Naive B cell (primary cell): ENCODE results near the gene SLC15A3. TPM values are rescaled to one million over a fixed set of nuclear protein-coding genes. Genes with fewer than 3 reads are reported as not detected.

Experiments used
- ATAC-seq, 2 donors: fragments of 150-1000 bp; cut with Tn5 transposase; 2 replicates each; pipeline ENCODE4 v1.10.0; 2021; ENCODE audit warnings: low read depth in 2 of 2, mild to moderate bottlenecking in 2 of 2, moderate library complexity in 2 of 2
- DNase-seq: peaks from one replicate; pipeline ENCODE4 v3.0.0; 2022
- H3K27ac Mint-ChIP-seq, 6 donors: one replicate each; pipeline ENCODE4 v1.8.0; 2020 to 2022; ENCODE audit warnings: mild to moderate bottlenecking in 6 of 6, mixed read lengths in 6 of 6, moderate library complexity in 5 of 6, inconsistent platforms in 2 of 6
- H3K27me3 Mint-ChIP-seq, 3 donors: one replicate each; pipeline ENCODE4 v1.8.0; 2021 to 2022; ENCODE audit warnings: mixed read lengths in 3 of 3, mild to moderate bottlenecking in 1 of 3
- H3K36me3 Mint-ChIP-seq, 2 donors: one replicate each; pipeline ENCODE4 v1.8.0; 2020 to 2022; ENCODE audit warnings: mixed read lengths in 2 of 2, inconsistent platforms in 1 of 2, mild to moderate bottlenecking in 1 of 2
- H3K4me1 Mint-ChIP-seq, 3 donors: one replicate each; pipeline ENCODE4 v1.8.0; 2020 to 2022; ENCODE audit warnings: mixed read lengths in 3 of 3, inconsistent platforms in 1 of 3, mild to moderate bottlenecking in 1 of 3, moderate library complexity in 1 of 3
- H3K4me3 Mint-ChIP-seq, 8 donors: one replicate each; pipeline ENCODE4 v1.8.0; 2020 to 2022; ENCODE audit warnings: mild to moderate bottlenecking in 8 of 8, mixed read lengths in 8 of 8, moderate library complexity in 8 of 8, inconsistent platforms in 2 of 8
- H3K9me3 Mint-ChIP-seq, 7 donors: one replicate each; pipeline ENCODE4 v1.8.0; 2020 to 2022; ENCODE audit warnings: mixed read lengths in 7 of 7, mild to moderate bottlenecking in 5 of 7, inconsistent platforms in 2 of 7, moderate library complexity in 1 of 7
- polyA plus RNA-seq, 6 donors: library from polyadenylated mRNA; unstranded; fragments of 300-500 nt; fragmentation: Illumina TruSeq; gene quantifications; one replicate each; pipeline ENCODE4 v1.2.3, GENCODE V29; 2021; ENCODE audit warnings: low read depth in 6 of 6

SLC15A3 gene
- polyA plus RNA-seq, 6 donors from 2014 or later: 7.0 to 18.1 (median 15.9) TPM

- peak overlapping the region; percentile 88 to 97 (median 94) for H3K4me3 Mint-ChIP-seq
- H3K9me3 Mint-ChIP-seq: no peaks in the 10 kb centered on the region
- H3K27me3 Mint-ChIP-seq: no peaks in the 10 kb centered on the region
- ATAC-seq: no peak
- peaks cover 51 to 65% (median 55%) of the 10 kb centered on the region in 3 donors for H3K4me1 Mint-ChIP-seq
- no peaks in the 10 kb centered on the region for H3K36me3 Mint-ChIP-seq
- H3K27ac Mint-ChIP-seq: peak overlapping the region; percentile 96 to 99 (median 97)
- DNase-seq: no peak
Observed at GRCh38 chr11:60952742-60953170, 780 bp upstream of the SLC15A3 start.

DNA sequence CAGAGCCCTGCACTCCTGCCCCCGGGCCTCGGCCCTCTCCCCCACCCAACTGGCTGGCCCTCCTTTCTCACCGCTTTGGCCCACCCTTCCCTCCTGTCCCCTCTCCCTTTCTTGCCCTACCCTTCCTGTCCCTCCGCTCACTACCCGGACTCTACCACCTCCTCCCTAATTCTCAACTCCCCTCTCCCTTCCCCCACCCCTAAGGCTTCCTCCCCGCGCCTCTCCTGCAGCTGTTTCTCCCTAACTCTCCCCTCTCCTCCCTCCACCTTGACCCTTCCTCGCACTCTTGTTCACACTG lies 421 bp downstream of the SLC15A3 start:
- no peaks in the 10 kb centered on the region for H3K27me3 Mint-ChIP-seq
- DNase-seq (no peak), ATAC-seq (peak; percentile 3 to 4)
- H3K9me3 Mint-ChIP-seq: no peaks in the 10 kb centered on the region
- peaks cover 0 to 1% of the 10 kb centered on the region in 2 donors for H3K36me3 Mint-ChIP-seq
- peaks cover 47 to 73% (median 55%) of the 10 kb centered on the region in 3 donors for H3K4me1 Mint-ChIP-seq
- H3K4me3 Mint-ChIP-seq: peak overlapping the region; percentile 88 to 97 (median 94)
- peak overlapping the region; percentile 96 to 99 (median 97) for H3K27ac Mint-ChIP-seq

DNA sequence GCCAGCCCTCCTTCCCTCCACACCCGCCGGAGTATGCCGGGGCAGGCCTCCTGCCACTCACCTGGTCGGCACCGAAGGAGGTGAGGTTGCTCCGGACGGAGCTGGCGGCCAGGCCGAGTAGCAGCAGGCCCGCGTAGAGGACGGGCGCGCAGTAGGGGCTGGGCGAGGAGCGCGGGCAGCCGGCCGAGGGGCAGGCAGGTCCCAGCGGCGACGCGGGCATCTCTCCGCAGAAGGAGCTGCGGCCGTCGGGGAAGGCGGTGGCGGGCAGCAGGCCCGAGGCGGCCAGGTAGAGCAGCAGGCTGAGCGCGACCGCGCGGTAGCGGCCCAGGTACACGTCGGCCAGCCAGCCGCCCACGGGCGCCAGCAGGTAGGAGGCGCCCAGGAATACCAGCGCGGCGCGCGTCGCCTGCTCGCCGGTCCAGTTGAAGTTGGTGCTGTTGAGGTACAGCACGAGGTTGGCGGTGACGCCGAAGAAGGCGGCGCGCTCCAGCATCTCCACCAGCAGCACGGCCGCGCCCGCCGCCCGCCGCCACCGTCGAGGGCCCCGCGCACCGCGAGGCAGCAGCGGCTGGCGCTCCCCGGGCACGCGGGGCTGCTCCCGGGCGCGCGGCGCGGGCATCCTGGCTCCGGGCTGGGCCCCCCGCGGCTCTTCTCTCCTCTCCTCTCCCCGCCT lies 907 bp downstream of the SLC15A3 start:
- ATAC-seq (peak; percentile 15 to 21), DNase-seq (peak; percentile 59)
- peaks cover 52 to 78% (median 60%) of the 10 kb centered on the region in 3 donors for H3K4me1 Mint-ChIP-seq
- H3K36me3 Mint-ChIP-seq: peaks cover 0 to 6% of the 10 kb centered on the region in 2 donors
- H3K9me3 Mint-ChIP-seq: no peaks in the 10 kb centered on the region
- peak overlapping the region; percentile 71 to 99 (median 97) for H3K27ac Mint-ChIP-seq
- H3K27me3 Mint-ChIP-seq: no peaks in the 10 kb centered on the region
- H3K4me3 Mint-ChIP-seq: peak overlapping the region; percentile 88 to 97 (median 94)

DNA sequence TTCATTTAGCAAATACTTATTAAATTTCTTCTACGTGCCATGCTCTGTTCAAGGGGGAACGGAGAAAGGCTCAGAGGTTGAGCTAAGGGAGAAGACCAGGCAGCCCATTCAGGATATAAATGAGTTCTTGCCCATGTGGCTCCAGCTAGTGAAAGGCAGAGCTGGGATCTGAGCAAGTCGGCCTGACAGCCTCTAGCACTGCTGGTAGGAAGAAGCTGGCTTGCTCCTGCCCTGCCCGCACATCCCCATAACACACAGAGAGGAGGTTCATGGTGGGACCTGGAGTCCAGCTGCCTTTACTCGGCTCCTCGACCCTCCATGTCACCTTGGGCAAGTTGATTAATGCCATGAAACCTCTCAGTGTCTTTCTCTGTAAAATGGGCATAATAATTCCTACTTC lies 2.0 kb downstream of the SLC15A3 start:
- Mint-ChIP-seq H3K36me3 (peaks cover 0 to 16% of the 10 kb centered on the region in 2 donors), H3K27ac (peak overlapping the region; percentile 33 to 97 (median 76)), H3K9me3 (no peaks in the 10 kb centered on the region), H3K27me3 (no peaks in the 10 kb centered on the region), H3K4me3 (peak overlapping the region; percentile 82 to 96 (median 90)), H3K4me1 (peaks cover 59 to 78% (median 71%) of the 10 kb centered on the region in 3 donors)
- no peak for DNase-seq
- ATAC-seq: no peak

- Mint-ChIP-seq H3K36me3 (peaks cover 0 to 28% of the 10 kb centered on the region in 2 donors), H3K4me1 (peaks cover 58 to 77% (median 70%) of the 10 kb centered on the region in 3 donors), H3K27ac (peak overlapping the region in 1 of 6 donors; percentile 67), H3K27me3 (no peaks in the 10 kb centered on the region), H3K9me3 (no peaks in the 10 kb centered on the region), H3K4me3 (peak overlapping the region in 7 of 8 donors; percentile 66 to 96 (median 79))
- ATAC-seq (no peak), DNase-seq (no peak)
Observed at GRCh38 chr11:60948250-60948649, 3.7 kb downstream of the SLC15A3 start.

GRCh38 chr11:60947700-60948099 lies 4.3 kb downstream of the SLC15A3 start:
- Mint-ChIP-seq H3K9me3 (no peaks in the 10 kb centered on the region), H3K27me3 (no peaks in the 10 kb centered on the region), H3K4me3 (peak overlapping the region in 2 of 8 donors; percentile 35 to 88), H3K27ac (peak overlapping the region in 2 of 6 donors; percentile 4 to 76), H3K36me3 (peaks cover 0 to 28% of the 10 kb centered on the region in 2 donors), H3K4me1 (peaks cover 53 to 77% (median 67%) of the 10 kb centered on the region in 3 donors)
- no peak for ATAC-seq
- no peak for DNase-seq

- peaks cover 52 to 80% (median 67%) of the 10 kb centered on the region in 3 donors for H3K4me1 Mint-ChIP-seq
- H3K4me3 Mint-ChIP-seq: no peak overlapping the region
- DNase-seq (no peak), ATAC-seq (no peak)
- no peaks in the 10 kb centered on the region for H3K9me3 Mint-ChIP-seq
- H3K27me3 Mint-ChIP-seq: no peaks in the 10 kb centered on the region
- H3K27ac Mint-ChIP-seq: peak overlapping the region in 3 of 6 donors; percentile 44 to 76 (median 76)
- H3K36me3 Mint-ChIP-seq: peaks cover 0 to 29% of the 10 kb centered on the region in 2 donors
Observed at GRCh38 chr11:60946601-60947264, 5.2 kb downstream of the SLC15A3 start.

- no peaks in the 10 kb centered on the region for H3K27me3 Mint-ChIP-seq
- no peak overlapping the region for H3K4me3 Mint-ChIP-seq
- no peak for ATAC-seq
- H3K4me1 Mint-ChIP-seq: peaks cover 59 to 86% (median 66%) of the 10 kb centered on the region in 3 donors
- no peaks in the 10 kb centered on the region for H3K9me3 Mint-ChIP-seq
- DNase-seq: no peak
- peaks cover 5 to 40% of the 10 kb centered on the region in 2 donors for H3K36me3 Mint-ChIP-seq
- peak overlapping the region in 2 of 6 donors; percentile 15 to 41 for H3K27ac Mint-ChIP-seq
Observed at GRCh38 chr11:60945295-60945667, 6.7 kb downstream of the SLC15A3 start.

- peaks cover 5 to 40% of the 10 kb centered on the region in 2 donors for H3K36me3 Mint-ChIP-seq
- peak overlapping the region in 2 of 8 donors; percentile 42 to 55 for H3K4me3 Mint-ChIP-seq
- no peaks in the 10 kb centered on the region for H3K9me3 Mint-ChIP-seq
- DNase-seq: no peak
- peak overlapping the region in 2 of 6 donors; percentile 15 to 41 for H3K27ac Mint-ChIP-seq
- peaks cover 55 to 80% (median 60%) of the 10 kb centered on the region in 3 donors for H3K4me1 Mint-ChIP-seq
- peak; percentile 28 to 30 for ATAC-seq
- no peaks in the 10 kb centered on the region for H3K27me3 Mint-ChIP-seq
Observed at GRCh38 chr11:60944490-60945294, 7.3 kb downstream of the SLC15A3 start.

DNA sequence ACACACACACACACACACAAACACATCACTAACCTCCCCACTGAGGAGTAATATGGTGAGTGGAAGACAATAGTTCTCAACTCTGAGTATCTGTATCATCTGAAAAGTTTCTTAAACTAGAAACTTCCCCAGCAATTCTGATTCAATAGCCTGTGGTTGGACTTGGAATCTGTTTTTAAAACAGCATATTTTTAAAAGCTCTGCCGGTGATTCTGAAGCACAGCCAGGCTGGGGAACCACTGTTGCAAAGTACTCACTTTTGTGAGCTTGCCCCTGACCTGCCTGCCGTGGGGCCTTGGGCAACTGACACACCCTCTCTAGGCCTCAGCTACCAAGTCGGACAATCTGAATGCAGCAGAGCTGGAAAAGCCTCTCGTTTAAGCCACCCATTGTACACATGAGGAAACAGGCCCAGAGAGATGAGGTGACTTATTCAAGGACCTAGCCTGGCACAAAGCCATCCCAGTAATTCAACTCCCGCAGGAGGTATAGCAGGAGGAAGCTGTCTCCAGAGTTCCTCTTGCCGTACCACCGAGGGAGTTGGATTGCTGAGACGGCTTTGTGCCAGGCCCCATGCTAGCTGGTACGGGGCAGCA lies 8.9 kb downstream of the SLC15A3 start:
- H3K4me1 Mint-ChIP-seq: peaks cover 39 to 67% (median 57%) of the 10 kb centered on the region in 3 donors
- peak overlapping the region in 1 of 8 donors; percentile 12 for H3K4me3 Mint-ChIP-seq
- H3K36me3 Mint-ChIP-seq: peaks cover 9 to 52% of the 10 kb centered on the region in 2 donors
- H3K27ac Mint-ChIP-seq: peak overlapping the region in 1 of 6 donors; percentile 92
- ATAC-seq (no peak), DNase-seq (no peak)
- H3K9me3 Mint-ChIP-seq: peaks cover 0 to 2% (median 0%) of the 10 kb centered on the region in 7 donors
- no peaks in the 10 kb centered on the region for H3K27me3 Mint-ChIP-seq

DNA sequence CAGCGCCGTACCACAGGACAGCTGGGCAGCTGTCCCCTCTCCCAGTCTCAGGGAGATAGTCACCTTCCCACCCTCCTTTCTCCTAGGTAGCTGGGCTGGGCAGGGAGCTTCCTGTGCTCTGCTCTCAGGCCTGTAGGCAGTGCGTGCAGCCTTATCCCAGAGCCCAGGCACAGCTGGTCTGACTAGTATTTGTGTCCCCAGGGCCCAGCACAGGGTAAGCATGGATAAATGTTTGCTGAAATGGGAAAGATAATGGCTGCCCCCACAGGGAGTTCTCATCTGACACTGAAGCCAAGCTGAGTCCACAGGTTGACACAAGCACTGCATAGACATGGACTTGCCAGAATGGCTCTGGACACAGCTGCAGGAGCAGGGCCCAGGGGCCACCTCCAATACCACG lies 9.8 kb downstream of the SLC15A3 start:
- ATAC-seq: no peak
- Mint-ChIP-seq H3K36me3 (peaks cover 9 to 54% of the 10 kb centered on the region in 2 donors), H3K4me1 (peaks cover 39 to 60% (median 59%) of the 10 kb centered on the region in 3 donors), H3K27me3 (no peaks in the 10 kb centered on the region), H3K4me3 (no peak overlapping the region), H3K27ac (peak overlapping the region in 4 of 6 donors; percentile 37 to 92 (median 77)), H3K9me3 (peaks cover 0 to 2% (median 0%) of the 10 kb centered on the region in 7 donors)
- DNase-seq: no peak

DNA sequence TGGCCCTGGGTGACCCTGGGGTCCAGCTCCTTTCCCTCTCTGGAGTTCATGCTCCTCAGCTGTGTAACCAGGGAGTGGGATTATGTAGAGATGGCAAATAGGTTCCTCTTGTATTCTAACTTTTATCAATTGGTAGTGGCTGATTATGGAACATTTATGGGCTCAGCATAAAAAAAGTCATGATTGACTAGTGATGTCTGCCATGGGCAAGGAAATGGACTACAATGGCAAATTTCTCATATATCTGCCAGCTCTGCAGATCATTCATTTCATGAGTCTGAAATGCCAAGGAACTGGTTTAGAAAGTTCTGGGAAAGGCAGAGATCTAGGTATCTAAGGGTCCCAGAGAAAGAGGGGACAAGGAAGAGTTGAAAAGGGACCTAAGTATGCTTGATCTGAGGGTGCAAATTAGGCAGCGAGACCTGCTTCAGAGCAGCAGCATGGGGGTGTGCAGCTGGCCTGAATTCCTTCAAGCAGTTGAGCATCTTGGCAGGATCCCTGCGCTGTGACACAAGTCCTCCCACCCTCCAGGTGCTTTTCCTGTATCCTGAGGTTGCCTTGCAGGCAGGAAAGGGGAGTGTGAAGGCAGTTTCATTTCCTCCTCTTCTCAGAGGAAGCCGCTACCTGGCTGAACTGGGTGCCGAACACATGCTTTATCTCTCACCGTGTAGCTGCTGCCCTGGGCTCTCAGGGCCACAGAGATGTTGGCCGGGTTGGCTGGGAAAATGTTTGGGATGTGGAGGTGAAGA lies 10.4 kb downstream of the SLC15A3 start:
- Mint-ChIP-seq H3K27me3 (no peaks in the 10 kb centered on the region), H3K4me3 (peak overlapping the region in 1 of 8 donors; percentile 28), H3K9me3 (peaks cover 0 to 2% (median 0%) of the 10 kb centered on the region in 7 donors), H3K4me1 (peaks cover 39 to 60% (median 56%) of the 10 kb centered on the region in 3 donors), H3K27ac (peak overlapping the region; percentile 20 to 87 (median 81)), H3K36me3 (peaks cover 9 to 53% of the 10 kb centered on the region in 2 donors)
- ATAC-seq: peak in 1 of 2 donors; percentile 40
- DNase-seq: no peak
